DMS 273 treated with DMSO at 0.1 percent for 48 hours (cell line): Measurements from ENCODE around the gene SERGEF.
"Not testable (repeated sequence)": the region's sequence is repeated elsewhere in the genome, so short reads cannot be mapped to it uniquely, and the experiment has no call there.

Experiments
- DNase-seq: peaks from one replicate; lab custom pipeline; 2025; lab: John Stamatoyannopoulos, UW

The SERGEF gene

DNA sequence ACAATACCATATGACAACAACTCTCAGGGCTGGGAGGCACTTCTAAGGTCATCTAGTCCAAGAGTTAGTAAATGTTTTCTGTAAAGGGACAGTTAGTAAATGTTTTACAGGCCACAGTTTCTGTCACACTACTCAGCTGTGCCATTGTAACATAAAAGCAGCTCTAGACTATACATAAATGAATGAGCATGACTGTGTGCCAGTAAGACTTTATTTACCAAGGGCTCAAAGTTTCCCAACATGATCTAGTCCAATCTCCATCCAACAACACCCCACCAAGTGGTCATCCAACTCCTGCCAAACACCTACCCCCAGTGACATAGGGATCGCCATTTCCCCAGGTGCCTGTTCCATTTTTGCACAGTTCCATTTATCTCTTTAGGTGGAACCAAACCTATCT lies 12.1 kb downstream of the SERGEF start:
- no peak for DNase-seq

DNA sequence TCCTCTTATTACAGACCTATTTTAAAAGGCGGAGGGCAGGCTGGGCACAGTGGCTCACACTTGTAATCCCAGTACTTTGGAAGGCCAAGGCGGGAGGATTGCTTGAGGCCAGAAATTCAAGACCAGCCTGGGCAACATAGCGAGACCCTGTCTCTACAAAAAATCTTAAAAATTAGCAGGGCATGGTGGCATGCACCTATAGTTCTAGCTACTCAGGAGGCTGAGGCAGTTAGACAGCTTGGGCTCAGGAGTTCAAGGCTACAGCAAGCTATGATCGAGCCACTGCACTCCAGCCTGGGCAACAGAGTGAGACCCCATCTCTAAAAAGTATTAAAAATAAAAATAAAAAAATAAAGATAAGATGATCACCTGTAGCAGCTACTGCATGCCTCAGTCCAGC lies 12.7 kb downstream of the SERGEF start:
- DNase-seq = not testable (repeated sequence)

DNA sequence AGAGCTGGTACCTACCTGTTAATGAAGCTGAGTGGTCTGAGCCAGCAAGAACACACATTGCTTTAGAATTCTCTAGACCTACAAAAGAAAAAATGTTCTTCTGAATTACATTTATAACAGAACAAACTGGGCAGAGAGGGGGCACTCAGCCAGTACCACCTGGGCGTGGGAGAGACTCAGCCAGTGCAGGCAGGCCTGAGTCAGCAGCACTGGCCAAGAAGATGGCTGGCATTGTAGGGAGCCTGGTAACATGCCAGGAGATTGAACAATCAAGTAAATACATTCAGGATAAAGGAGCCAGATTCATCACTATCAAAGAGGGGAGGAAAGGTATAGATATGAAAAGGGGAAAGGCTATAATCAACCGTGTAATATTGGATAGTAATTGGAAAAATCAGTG lies 19.9 kb downstream of the SERGEF start:
- DNase-seq = no peak

DNA sequence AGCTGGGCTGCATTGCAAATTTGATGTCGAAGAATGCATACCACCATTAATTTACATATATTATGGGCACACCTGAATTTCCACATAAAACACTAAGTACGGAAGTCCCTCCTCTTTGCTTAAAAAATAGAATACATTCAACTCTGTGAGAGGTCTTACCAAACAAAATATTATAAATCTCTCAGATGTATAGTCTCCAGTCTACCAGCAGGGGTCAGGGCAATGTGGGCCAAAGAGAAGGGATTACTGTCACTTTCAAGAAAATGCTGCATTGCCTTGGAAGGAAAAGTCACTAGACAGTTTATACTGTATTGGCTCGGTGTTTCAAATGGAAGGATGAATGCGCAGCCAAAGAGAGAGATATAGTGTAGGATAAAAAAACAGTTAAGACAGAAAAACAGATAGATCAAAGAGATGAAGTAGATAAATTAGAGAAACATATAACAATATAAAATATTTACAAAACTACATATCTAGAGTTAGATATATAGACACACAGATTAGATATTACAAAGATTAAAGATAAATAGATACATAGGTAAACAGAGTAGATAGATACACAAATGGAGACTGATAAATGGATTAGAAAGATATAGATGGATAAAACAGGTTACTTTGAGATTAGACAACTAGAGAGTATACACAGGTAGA lies 20.9 kb downstream of the SERGEF start:
- DNase-seq = no peak

DNA sequence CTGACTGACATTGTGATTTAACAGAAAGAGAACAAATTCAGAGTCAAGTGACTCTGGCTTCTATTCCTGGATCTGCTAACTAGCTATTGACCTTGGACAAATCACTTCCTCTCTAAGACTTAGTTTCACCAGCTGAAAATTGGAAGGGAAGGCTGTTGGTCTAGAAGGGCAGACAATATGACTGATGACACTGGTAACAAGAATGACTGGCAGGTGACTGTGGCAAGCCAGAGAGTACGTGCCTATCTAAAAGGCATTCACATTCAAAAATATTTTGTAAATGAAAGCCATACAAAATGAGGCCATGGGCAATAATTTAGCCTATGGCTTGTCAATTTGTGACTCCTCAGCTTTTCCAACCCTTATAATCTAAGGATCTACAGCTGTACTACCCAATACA lies 23.5 kb downstream of the SERGEF start:
- DNase-seq = no peak

DNA sequence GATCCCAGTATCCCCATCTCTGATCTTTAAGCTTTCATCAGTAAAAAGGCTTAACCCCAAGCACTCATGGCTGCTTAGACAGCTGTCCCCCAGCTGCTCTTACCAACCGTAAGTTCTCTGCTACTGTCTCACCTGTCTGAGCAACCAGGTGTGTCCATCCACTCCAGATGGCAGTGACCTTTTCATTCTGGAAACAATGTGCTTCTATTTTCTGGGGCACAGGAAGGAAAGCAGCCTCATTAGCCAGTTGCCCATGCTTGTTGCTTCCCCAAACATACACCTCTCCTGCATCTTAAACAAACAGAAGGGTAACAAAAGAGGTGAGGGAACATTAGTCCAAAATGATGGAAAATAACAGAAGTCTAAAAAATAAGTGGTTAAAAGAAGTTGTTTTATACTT lies 24.4 kb downstream of the SERGEF start:
- no peak for DNase-seq

DNA sequence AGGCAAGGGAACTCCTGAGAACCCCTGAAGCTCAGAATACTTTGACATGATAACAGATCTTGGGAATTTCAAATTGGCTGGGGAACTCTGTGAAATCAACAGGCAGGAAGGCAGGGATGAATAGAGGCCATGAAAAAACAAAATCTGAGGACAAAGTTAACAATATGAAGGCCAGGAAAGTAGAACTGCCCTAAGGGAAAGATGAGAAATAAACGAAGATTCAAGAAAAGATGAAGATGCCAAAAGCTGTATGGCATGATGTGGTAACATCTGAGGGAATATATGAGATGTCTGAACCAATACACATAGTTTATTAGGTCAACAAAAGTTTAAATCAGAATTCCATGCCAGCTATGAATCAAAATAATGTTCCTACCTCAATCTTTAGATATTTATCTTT lies 25.0 kb downstream of the SERGEF start:
- no peak for DNase-seq

DNA sequence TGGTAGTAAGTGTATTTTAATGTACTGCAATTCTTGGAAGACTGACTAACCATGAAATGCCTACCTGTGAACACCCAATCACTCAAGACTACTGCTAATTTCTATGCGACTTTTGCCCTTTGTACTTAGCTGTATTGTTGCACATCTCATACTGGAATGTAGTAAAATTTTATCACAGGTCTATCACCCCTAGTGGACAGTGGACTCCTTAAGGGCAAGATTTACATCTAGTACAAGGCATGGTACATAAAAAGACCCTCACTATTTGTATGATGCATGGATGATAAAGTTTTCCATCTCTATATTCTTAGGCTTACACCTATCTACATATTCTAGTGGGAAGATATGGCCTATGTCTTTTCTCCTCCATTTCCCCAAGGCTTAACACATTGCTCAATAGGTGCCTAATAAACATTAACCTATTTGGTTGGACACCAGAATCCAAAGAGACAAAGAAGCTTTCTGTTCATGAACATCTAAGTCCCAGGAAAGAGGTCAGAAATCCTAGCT lies 26.1 kb downstream of the SERGEF start:
- no peak for DNase-seq

DNA sequence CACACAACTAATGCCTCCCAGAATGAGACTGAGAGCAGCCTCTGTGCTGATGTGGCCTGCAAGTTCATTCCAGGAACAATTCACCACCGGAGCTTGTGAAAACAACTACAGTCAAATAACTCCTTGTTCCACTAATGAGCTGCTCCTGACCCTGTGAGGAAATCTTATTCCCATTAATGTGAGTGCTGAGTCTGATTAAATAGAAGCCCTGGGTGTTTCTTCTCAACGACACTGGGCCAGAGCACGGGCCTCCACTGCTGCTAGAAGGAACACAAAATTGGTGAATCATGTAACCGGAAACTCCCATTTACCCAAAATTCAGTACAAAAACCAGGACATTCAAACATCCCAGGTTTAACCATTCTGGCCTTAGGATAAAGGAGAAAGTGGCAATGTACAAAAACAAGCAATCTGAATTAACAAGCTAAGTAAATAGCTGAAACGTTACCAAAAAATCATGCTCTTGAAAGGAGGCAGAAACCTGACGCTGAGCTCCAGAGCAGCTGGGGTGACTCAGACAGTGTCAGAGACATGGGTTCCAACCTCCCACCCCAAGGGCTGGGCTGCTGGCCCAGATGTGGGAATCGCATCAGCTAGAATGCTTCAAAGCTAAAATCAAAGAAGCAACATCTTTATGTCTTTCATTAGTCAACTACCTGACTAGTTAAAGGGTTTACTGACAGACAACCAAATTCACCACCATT lies 26.7 kb downstream of the SERGEF start:
- no peak for DNase-seq

DNA sequence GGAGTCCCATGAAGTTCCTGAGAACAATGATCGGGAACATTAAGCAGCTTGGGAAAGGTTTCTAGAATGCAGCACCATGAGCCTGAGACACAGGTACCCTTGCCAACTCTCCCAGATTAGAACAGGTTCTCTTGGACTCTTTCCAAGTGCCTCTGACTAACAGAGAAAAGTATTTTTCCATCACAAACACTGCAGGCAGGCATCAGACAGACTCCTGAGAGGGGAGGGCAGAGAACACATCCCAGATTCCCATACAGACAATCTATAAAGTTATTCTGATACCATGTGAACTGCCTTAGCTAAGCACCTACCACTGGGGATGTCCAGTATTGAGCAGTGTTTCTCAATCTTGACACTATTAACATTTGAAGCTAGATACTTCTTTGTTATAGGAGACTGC lies 27.3 kb downstream of the SERGEF start:
- no peak for DNase-seq

DNA sequence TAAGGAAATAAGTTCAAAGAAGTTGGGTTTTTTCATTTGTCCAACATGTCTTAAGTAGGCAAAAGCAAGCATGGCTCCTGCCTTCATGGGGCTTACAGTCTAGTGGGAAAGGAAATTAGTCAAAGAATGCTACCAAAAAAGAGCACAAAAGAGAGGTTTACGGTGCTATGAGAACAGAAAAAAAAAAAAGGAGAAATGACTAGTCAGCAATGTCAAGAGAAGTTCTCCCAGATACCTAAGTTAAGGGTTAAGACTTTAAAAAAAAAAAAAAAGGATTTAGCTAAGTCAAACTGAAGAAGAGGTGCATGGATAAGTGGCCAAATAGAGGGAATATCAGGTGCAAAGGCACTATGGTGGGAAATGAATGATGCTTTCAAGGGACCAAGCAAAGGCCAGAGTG lies 29.3 kb downstream of the SERGEF start:
- no peak for DNase-seq

DNA sequence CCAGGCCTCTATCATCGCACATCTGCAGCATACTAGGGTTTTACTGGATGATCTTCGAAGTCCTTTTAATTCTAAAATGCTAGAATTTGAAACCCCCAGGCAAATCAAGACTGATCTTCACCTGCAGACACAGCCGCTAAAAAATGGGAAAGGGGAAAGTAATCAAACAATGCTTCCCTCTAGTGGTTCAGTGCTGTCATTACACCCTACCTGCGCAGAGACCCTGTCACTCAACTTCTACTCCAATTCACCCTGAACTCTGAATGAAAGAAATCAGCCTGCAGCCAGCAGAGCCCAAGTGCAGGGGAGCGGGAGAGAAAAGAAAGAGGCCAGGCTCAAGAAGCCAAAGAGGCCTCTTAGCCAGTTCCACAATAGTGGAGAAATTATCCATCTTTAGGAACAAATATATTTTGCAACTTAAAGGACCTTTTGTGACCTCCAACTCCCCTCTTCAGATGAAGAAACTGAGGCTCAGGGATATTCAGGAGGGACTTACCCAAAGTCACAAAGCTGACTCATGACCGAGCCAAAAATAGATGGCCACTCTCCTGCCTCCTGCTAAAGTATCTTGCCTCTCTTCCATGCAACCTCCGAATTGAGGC lies 33.0 kb downstream of the SERGEF start:
- DNase-seq = no peak

DNA sequence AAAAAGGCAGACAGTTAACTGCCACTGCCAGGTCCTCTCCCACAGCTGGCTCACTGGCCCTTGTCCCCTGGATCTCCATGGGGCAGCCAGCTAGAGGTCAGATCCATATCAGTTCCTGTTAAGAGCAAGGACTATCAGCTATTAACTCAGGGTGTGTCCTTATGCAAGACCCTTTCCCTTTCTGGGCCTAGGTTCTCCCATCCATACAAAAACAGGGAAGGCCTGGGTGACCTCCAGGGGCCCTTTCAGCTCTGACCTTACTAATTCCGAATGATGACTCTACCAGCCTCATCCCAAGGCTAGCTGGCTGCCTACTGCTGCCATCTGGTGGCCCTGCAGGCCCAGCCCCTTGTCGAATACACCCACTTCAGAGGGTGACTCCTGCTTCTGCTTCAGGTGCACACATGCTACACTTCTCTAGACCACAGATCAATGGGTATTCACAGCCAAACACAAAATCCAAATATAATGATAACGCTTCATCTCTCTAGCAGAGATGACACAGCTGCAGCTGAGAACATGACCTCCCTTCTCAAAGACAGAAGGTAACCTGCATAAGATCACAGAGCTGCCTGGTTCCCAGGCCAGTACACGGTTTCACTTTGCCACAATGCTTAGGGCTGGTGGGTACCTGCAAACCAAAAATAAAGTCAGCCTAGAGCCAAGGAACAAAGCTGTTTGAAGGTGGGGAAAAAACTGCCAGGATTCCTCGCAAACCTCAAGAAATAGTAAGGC lies 34.1 kb downstream of the SERGEF start:
- DNase-seq = peak; percentile 15

DNA sequence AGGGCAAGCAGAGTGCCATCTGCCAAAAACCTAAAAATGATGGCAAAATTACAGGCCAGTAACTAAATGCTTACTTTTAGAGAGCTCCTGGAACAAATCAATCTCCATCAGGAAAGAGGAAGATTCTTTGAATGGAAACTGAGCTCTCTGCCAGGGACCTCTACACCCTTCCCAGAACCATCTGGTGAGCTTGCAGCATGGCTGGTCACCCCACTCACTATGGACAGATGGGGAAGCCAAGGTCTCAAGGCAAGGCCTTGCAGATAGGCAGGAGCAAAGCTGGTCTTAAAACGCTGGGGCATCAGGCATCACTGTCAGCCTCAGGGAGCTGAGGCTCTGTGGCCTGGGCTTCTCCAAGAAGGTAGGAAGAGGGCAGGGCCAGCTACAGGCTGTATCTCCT lies 36.2 kb downstream of the SERGEF start:
- peak; percentile 11 for DNase-seq

DNA sequence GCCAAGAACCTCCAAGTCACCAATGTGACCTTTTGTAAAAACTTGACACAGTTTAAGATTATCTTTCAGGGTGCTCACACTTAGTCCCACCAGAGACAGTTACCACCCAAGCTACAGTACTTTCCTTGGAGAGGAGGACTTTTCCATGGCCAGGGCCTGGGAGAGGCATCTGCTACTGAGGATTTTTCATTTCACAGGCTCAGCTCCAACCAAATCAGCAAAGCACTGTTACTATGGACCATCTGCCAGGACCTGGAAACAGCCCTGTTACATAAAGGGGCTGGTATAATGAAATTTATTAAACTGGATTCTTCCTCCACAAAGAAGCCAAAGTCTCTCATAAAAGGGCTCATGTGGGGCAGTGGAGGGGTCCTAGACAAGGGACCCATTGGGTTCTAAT lies 38.6 kb downstream of the SERGEF start:
- DNase-seq = no peak

DNA sequence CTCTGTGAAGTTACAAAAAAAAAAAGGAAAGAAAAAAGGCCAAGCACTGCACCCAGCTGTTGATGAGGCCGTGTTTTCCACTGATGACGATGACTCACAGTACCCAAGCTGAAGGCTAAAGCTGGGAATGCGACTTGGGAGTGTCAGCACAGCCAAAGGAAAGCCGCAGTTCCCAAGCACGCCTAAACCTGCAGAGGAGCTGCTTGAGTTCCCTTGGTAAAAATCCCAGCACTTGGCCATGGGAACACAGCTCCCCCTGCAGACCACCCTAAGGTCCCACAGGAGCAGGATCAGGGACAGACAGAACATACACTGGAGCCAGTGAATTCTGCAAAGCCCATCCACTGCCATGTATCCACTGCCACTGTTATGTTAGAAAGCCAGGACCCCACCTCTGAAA lies 39.9 kb downstream of the SERGEF start:
- no peak for DNase-seq

DNA sequence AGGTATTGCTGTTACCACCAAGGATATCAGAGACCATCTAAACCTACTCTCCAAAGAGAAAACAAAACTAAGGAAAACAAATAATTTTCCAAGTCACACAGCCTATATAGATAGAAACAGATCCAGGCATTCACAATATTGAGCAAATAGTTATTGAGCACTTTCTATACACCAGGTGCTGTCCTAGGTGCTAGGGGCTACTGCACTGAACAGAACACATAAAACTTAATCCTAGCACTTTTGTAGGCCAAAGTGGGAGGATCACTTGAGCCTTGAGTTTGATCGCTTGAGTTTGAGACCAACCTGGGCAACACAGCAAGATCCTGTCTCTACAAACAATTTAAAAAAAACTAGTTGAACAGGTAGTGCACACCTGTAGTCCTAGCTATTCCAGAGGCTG lies 44.6 kb downstream of the SERGEF start:
- no peak for DNase-seq

DNA sequence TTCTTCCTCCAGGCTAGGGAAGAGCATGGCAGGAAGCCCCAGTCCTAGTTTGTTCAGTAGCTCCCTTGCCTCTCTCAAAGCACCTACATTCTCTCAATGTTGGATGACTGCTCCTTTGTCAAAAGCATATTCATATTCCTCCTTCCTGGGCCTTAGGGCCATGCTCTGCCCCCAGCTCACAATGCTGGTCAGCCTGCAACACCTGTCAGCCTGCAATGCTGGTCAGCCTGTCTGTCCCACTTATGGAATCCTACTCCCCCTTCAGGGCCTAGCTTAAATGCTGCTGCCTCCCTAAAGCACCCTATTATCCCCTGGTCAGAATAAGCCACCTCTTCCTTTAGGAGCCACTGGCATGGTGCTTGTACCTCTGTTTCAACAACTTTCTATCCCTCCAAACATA lies 45.2 kb downstream of the SERGEF start:
- no peak for DNase-seq

DNA sequence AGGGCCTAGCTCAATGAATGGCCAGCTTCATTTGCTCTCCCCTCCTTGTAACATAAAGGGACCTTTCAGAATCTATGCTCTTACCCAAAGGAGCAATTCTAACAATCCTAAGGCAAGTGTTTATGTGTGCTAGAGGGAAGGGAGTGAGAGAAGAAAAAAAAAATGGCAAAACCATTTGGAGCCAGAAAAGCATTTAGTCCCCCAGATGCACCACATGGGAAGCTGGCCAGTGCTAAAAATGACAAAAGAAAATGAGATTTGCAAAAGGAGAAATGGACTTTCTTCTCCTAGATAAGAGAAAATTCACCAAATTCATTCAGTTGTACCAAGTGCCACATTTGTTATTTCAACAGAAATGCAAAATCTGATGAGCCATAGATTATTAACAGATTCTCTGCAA lies 52.8 kb downstream of the SERGEF start:
- no peak for DNase-seq

DNA sequence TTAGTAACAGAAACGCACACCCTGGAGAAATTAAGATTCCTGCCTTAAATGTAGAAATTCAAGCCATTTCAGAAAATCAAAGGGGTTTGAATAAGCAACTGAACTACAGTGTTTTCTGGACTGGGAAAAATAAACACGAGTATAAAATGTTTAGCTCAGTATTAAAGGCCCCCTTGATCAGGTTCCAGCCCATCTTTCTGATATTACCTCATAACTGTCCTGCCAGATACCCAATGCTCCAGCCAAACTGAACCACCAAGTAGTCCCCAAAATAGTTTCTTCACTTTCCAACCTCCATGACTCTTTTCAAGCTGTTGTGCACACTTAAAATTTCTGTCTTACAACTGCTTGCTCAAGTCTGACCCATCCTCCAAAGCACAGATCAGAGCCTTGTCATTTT lies 54.4 kb downstream of the SERGEF start:
- DNase-seq = no peak

DNA sequence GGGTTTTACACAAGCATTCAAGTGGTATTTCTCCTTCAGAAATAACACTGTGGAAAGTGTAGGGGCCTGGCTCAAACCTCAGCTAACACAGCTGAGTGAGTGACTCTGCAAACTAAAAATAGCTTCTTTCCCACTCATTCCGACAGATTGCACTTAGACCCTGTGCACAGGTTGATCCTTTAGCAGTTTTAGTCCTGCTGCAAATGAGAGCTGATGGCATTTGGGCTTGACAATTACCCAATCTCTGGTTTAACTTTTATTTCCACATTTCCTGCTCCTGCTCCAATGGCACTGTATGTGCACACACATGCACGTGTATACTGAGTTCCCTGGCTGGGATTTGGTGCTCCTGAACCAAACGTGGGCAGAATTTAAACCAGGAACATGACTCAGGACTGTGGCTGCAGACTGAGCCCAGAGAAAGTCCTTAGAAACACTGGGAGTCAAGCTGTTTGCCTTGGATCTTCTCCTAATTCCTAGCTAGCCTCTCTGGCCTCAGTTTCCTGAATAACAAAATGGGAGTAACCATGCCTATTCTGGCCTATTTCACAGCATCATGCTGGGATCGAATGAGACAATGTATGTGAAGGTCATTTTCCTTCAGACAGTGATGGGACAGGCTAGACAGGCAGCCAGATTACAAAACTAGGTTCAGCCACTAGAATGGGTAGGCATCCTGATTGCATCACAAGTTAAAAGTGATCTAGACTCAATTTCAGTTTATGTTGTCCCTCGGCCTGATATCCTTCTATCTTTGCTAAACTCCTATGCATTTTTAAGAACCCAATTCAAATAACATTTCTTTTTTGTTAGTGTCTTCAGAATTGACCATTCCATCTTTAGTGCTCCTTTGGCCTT lies 58.2 kb downstream of the SERGEF start:
- no peak for DNase-seq

DNA sequence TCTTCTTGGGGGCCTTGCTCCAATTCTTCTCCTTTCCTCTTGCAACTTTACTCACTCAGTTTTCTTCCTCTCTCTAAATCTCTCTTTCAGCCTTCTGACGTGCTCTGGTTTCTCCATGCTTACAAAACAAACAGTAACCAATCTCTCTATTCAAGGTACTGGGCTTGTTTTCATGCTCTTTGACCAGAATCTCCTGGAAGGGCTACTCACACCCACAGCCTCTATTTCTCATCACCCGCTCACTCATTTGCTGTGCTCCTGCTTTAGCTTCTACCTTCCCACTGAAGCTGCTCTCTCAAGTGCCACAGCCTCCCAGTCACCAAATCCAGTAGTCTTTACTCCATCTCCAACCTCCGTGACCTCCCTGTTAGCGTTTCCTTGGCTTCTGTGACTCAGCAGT lies 60.4 kb downstream of the SERGEF start:
- no peak for DNase-seq
